ENCODE measurements around the gene ALS2CL. TPM values are rescaled to one million over a fixed set of nuclear protein-coding genes. Genes with fewer than 3 reads are reported as not detected.
A peak's percentile ranks its signal among the peaks of the same experiment; 100 is the strongest.

Gene ALS2CL
- total RNA-seq, 4 donors from 2014 or later = 55.8 to 68.5 (median 63.7) TPM

DNA sequence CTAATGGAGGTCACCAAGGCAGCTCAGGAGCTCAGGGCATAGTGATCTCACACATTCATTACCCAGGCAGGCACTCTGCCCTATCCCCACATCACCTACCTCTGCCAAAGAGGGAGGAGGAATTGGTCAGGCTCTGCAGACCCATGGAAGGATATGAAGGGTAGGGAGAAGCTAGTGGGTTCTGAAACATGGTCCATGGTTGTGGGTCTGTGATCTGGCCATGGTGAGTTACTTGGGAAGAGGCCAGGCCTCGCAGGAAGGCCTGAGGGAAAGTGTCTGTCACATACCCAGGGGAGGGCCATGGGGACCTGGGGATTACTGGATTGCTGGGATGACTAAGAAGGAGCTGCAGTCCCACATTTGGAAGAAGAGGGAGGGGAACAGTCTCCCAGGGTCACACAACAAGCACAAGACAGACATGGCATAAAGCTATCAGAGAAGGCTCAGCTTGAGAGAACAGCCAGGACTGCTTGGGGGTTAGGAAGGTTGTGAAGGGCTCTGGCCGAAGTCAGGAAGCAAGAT, 25.6 kb upstream of the ALS2CL start:
- TF ChIP-seq POLR2A (IDR thresholded peaks at IDR 0.05) = no peak
- TF ChIP-seq, protein P1, sequence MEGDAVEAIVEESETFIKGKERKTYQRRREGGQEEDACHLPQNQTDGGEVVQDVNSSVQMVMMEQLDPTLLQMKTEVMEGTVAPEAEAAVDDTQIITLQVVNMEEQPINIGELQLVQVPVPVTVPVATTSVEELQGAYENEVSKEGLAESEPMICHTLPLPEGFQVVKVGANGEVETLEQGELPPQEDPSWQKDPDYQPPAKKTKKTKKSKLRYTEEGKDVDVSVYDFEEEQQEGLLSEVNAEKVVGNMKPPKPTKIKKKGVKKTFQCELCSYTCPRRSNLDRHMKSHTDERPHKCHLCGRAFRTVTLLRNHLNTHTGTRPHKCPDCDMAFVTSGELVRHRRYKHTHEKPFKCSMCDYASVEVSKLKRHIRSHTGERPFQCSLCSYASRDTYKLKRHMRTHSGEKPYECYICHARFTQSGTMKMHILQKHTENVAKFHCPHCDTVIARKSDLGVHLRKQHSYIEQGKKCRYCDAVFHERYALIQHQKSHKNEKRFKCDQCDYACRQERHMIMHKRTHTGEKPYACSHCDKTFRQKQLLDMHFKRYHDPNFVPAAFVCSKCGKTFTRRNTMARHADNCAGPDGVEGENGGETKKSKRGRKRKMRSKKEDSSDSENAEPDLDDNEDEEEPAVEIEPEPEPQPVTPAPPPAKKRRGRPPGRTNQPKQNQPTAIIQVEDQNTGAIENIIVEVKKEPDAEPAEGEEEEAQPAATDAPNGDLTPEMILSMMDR (IDR thresholded peaks at IDR 0.05) = no peak
- Histone ChIP-seq H3K36me3 (no peaks in the 10 kb centered on the region), H3K4me1 (no peaks in the 10 kb centered on the region), H3K27ac (no peak overlapping the region), H3K9me3 (no peaks in the 10 kb centered on the region), H3K4me3 (replicated peaks in 1 of 3) (no peak overlapping the region), H3K27me3 (no peaks in the 10 kb centered on the region)
- intact Hi-C loops (cut with DNase I) = no loop called here
- no peak for DNase-seq
- 78 to 82% methylated on average over 2 of the region's 2 CpGs for WGBS, 2 donors

DNA sequence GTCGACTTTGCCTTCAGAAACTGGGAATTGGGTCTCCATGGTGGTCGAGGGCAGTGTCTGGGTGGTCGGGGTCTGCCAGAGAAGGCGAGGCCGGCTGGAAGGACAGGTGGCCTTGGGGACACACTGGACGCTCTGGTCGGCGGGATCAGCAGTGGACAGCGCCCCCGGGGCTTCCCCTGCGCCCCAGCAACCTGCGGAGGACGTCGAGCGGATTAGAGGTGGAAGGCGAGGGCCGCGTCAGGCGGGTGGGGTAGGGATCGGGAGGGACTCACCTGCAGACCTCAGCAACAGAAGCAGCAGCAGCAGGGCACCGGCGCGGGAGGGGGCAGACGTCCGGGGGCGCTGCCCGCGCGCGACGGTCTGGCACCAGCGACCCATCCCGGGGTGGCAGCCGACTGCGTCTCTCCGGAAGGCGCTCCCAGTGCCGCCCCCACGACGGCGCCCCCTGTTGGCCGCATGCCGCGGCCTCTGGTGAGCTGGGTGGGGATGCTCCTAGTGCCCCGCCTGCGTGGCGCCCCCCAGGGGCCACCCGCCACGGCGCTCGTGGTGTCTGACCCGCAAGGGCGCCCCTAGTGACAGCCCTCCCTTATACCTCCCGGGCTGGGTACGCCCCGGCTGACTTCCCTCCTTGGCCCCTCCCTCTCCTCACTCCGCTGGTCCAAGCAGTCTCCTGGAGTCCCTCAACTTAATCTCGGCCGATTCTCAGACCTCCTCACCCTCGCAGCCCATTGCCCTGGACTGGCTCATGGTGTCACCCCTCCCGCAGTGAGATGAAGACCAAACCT, 24.2 kb upstream of the ALS2CL start, which contains the start of gene PRSS50:
Gene PRSS50 (minus strand): TSS at position 423 of the 785 bp plus-strand sequence. CDS start 45 bp downstream, at position 378.
- Histone ChIP-seq H3K27ac (no peak within 1 kb of the TSS), H3K4me3 (replicated peaks in 1 of 3) (no peak within 1 kb of the TSS), H3K27me3 (no peaks in the 10 kb centered on the region), H3K9me3 (no peaks in the 10 kb centered on the region), H3K4me1 (no peaks in the 10 kb centered on the region), H3K36me3 (no peaks in the 10 kb centered on the region)
- TF ChIP-seq POLR2A (IDR thresholded peaks at IDR 0.05) = no peak
- TF ChIP-seq, protein P1 (IDR thresholded peaks at IDR 0.05) = peak in 2 of 6 experiments; percentile 23 to 34
- intact Hi-C loops (cut with DNase I) = no loop called here
- DNase-seq = peak in 1 of 2 donors; percentile 23
- WGBS, 2 donors = 52 to 61% methylated on average over 34 to 40 of the region's 61 CpGs

DNA sequence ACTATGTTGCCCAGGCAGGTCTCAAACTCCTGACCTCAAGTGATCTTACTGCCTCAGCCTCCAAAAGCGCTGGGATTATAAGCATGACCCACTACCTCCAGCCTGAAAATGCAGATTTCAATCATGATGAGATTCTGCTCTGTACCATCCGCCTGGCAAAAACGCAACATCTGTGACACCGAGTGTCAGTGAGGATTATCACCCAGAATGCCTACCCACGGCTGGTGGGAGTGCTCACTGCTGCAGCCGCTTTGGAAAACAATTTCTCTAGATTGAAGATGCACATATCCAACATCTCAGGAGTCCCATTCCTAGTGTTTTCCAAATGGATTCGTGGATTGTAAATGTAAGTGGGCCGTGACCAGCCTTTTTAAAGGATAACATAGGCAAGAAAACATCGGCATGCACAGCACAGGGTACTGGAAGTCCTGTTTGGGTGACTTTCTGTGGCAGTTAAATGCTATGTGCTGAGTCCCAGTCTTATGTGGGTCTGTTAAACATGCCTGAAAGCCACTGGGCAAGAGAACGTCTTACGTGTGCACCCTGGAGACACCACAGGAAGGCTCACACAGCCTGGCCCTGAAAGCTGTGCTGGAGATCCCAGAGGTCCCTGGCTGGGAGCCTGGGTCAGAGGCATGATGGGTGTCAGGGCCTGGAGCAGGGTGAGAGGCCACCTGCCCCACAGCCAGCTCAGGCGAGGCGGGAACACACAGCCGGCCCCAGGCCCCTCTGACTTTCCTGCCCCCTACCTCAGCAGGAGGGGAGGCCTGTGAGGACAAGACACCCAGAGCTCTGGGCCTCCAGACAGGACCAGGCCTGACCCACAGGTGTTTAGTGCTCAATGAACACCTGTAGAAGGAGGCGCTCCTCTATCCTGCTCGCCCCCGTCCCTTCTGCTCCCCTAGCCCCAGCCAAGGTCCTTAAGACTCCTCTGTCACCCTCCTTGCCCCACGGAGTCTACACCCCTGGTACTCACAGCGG, 23.3 kb upstream of the ALS2CL start:
- no peaks in the 10 kb centered on the region for H3K27me3 ChIP-seq
- no peak overlapping the region for H3K4me3 ChIP-seq (replicated peaks in 1 of 3)
- H3K4me1 ChIP-seq = no peaks in the 10 kb centered on the region
- no peaks in the 10 kb centered on the region for H3K9me3 ChIP-seq
- WGBS, 2 donors = 90 to 91% methylated on average over 19 of the region's 19 CpGs
- H3K36me3 ChIP-seq = no peaks in the 10 kb centered on the region
- intact Hi-C loops (cut with DNase I) = no loop called here
- no peak overlapping the region for H3K27ac ChIP-seq
- no peak for DNase-seq
- TF ChIP-seq, protein P1 (IDR thresholded peaks at IDR 0.05) = no peak
- TF ChIP-seq POLR2A (IDR thresholded peaks at IDR 0.05) = no peak

DNA sequence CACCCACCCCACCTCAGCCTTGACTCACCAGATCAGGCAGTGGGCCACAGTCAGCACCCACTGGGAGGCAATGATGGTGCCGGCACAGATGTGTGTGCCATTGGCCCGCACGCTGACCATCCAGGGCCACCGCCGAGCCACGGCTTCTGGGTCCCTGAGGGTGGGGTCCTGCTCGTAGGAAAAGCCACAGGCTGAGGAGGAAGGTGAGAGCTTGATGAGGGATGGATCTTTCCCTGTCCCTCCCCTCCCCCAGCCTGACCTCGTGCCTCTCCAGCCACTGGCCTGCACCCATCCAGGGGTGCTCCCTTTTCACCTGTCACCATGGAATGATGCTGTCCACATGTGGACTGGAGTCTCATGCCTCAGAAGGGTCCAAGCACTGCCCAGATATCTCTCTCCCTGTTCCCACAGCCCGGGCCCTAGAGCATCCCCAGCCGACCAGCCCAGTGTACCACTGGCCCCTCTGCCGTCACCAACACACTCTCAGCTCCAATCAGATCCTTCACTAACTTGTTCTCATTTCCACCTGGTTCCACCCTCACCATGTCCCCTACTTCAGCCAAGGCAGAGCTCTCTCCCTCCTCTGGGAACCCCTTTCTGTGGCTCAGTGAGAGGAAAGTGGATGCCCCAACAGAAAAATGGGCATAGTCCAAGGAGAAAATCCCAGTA, 22.2 kb upstream of the ALS2CL start:
- H3K27ac ChIP-seq = no peak overlapping the region
- DNase-seq = no peak
- H3K4me3 ChIP-seq (replicated peaks in 1 of 3) = no peak overlapping the region
- intact Hi-C loops (cut with DNase I) = no loop called here
- TF ChIP-seq, protein P1 (IDR thresholded peaks at IDR 0.05) = no peak
- TF ChIP-seq POLR2A (IDR thresholded peaks at IDR 0.05) = no peak
- H3K9me3 ChIP-seq = no peaks in the 10 kb centered on the region
- no peaks in the 10 kb centered on the region for H3K27me3 ChIP-seq
- no peaks in the 10 kb centered on the region for H3K36me3 ChIP-seq
- no peaks in the 10 kb centered on the region for H3K4me1 ChIP-seq
- WGBS, 2 donors = 93% methylated on average over 11 of the region's 11 CpGs

All from thyroid gland (tissue), 4 donors.